ENCODE measurements around the gene ARHGAP42.

GRCh38 chr11:100991541-100991940 lies 304.5 kb downstream of the ARHGAP42 start:
- TF ChIP-seq, protein P1, sequence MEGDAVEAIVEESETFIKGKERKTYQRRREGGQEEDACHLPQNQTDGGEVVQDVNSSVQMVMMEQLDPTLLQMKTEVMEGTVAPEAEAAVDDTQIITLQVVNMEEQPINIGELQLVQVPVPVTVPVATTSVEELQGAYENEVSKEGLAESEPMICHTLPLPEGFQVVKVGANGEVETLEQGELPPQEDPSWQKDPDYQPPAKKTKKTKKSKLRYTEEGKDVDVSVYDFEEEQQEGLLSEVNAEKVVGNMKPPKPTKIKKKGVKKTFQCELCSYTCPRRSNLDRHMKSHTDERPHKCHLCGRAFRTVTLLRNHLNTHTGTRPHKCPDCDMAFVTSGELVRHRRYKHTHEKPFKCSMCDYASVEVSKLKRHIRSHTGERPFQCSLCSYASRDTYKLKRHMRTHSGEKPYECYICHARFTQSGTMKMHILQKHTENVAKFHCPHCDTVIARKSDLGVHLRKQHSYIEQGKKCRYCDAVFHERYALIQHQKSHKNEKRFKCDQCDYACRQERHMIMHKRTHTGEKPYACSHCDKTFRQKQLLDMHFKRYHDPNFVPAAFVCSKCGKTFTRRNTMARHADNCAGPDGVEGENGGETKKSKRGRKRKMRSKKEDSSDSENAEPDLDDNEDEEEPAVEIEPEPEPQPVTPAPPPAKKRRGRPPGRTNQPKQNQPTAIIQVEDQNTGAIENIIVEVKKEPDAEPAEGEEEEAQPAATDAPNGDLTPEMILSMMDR (IDR thresholded peaks at IDR 0.05; ENCODE audit: insufficient read depth, low read length, poor library complexity, severe bottlenecking) = no peak
- no peak for TF ChIP-seq EZH2phosphoT487 (conservative IDR thresholded peaks at IDR 0.05; ENCODE audit: low read length)

Measured in SU-DHL-6 (cell line).